NCI-H2196 (cell line): ENCODE measurements around the gene EP300.
"Not testable (repeated sequence)": the region's sequence is repeated elsewhere in the genome, so short reads cannot be mapped to it uniquely, and the experiment has no call there.

Experiments
- DNase-seq: peaks from one replicate; lab custom pipeline; 2025; ENCODE audit not compliant: unreplicated experiment; lab: John Stamatoyannopoulos, UW

Gene EP300

GRCh38 chr22:41146573-41146972 lies 54.2 kb downstream of the EP300 start:
- DNase-seq: no peak

GRCh38 chr22:41147722-41148121 lies 55.3 kb downstream of the EP300 start:
- DNase-seq: no peak

GRCh38 chr22:41152902-41153301 lies 60.5 kb downstream of the EP300 start:
- DNase-seq: no peak

- no peak for DNase-seq
These were observed 64.7 kb downstream of the EP300 start for GRCh38 chr22:41157083-41157482.

- DNase-seq: no peak
These were observed 76.8 kb downstream of the EP300 start for GRCh38 chr22:41169157-41169556.

GRCh38 chr22:41171996-41172395 lies 79.6 kb downstream of the EP300 start:
- DNase-seq: no peak

- no peak for DNase-seq
These were observed 83.2 kb downstream of the EP300 start for GRCh38 chr22:41175546-41175945.

GRCh38 chr22:41177040-41177621 lies 84.7 kb downstream of the EP300 start:
- DNase-seq: no peak

- no peak for DNase-seq
These were observed 85.4 kb downstream of the EP300 start for GRCh38 chr22:41177622-41178424.

GRCh38 chr22:41178425-41178975 lies 86.1 kb downstream of the EP300 start:
- DNase-seq: peak; percentile 16

- DNase-seq: not testable (repeated sequence)
These were observed 88.0 kb downstream of the EP300 start for GRCh38 chr22:41180362-41180761.

GRCh38 chr22:41180926-41181325 lies 88.5 kb downstream of the EP300 start:
- no peak for DNase-seq

- no peak for DNase-seq
These were observed 89.2 kb downstream of the EP300 start for GRCh38 chr22:41181349-41182241.

GRCh38 chr22:41184679-41185078 lies 92.3 kb downstream of the EP300 start:
- DNase-seq: no peak

- no peak for DNase-seq
These were observed 99.1 kb downstream of the EP300 start for GRCh38 chr22:41191467-41191866.

GRCh38 chr22:41193829-41194228 lies 101.4 kb downstream of the EP300 start:
- no peak for DNase-seq

- DNase-seq: peak; percentile 88
These were observed 104.9 kb downstream of the EP300 start for GRCh38 chr22:41197038-41197972.

- peak; percentile 37 for DNase-seq
These were observed 105.7 kb downstream of the EP300 start for GRCh38 chr22:41198027-41198580.

- peak; percentile 14 for DNase-seq
These were observed 108.7 kb downstream of the EP300 start for GRCh38 chr22:41201141-41201540.

- no peak for DNase-seq
These were observed 110.7 kb downstream of the EP300 start for GRCh38 chr22:41203118-41203517.
